Gastrocnemius medialis (tissue), 4 donors: ENCODE data around the gene SKI. TPM values are rescaled to one million over a fixed set of nuclear protein-coding genes. Genes with fewer than 3 reads are reported as not detected.

Experiments
- ATAC-seq, 2 donors: fragments of 150-250 bp; one replicate each; pipeline ENCODE4 v1.9.1; 2016
- DNase-seq, 2 donors: peaks; one replicate each; pipeline ENCODE4 v3.0.0-alpha.2; 2019
- H3K27ac ChIP-seq, 4 donors: fragments of 200-600 bp; sonication (generic); 1 replicate in 1 of 4; 2 replicates in 3 of 4; pipeline ENCODE4 v1.5.1; 2016 to 2018; ENCODE audit warnings: mild to moderate bottlenecking in 2 of 4, moderate library complexity in 1 of 4
- H3K27me3 ChIP-seq, 3 donors: fragments of 200-600 bp; sonication (generic) in 2 of 3; 1 replicate in 1 of 3; 2 replicates in 2 of 3; pipeline versions ENCODE4 v1.5.1 to v1.6.0; 2016 to 2019; ENCODE audit warnings: mild to moderate bottlenecking in 1 of 3, moderate library complexity in 1 of 3
- H3K36me3 ChIP-seq, 2 donors: fragments of 200-600 bp; sonication (generic) in 1 of 2; one replicate each; pipeline ENCODE4 v1.5.1; 2017 to 2018
- H3K4me1 ChIP-seq, 2 donors: fragments of 200-600 bp; sonication (generic) in 1 of 2; one replicate each; pipeline ENCODE4 v1.5.1; 2016 to 2017; ENCODE audit warnings: mild to moderate bottlenecking in 2 of 2
- H3K4me3 ChIP-seq, 4 donors: fragments of 200-600 bp; sonication (generic) in 3 of 4; 1 replicate in 1 of 4; 2 replicates in 3 of 4; pipeline ENCODE4 v1.5.1; 2016 to 2019; ENCODE audit warnings: mild to moderate bottlenecking in 2 of 4
- H3K9me3 ChIP-seq, 3 donors: fragments of 200-600 bp; sonication (generic) in 2 of 3; 1 replicate in 1 of 3; 2 replicates in 2 of 3; pipeline ENCODE4 v1.5.1; 2016 to 2019
- CTCF ChIP-seq, 5 experiments: fragments of 450-650 bp in 3 of 5; fragments of 200-600 bp in 2 of 5; sonication (generic) in 2 of 5; IDR thresholded peaks in 4 of 5; conservative IDR thresholded peaks in 1 of 5; 1 replicate in 4 of 5; 2 replicates in 1 of 5; pipeline ENCODE4 v1.5.1; 2016 to 2019; ENCODE audit warnings: antibody characterized with exemption in 5 of 5, mild to moderate bottlenecking in 3 of 5, moderate library complexity in 3 of 5
- POLR2A ChIP-seq, 2 donors: fragments of 450-650 bp; IDR thresholded peaks; one replicate each; pipeline ENCODE4 v1.6.1; 2017; ENCODE audit warnings: antibody characterized with exemption in 2 of 2, mild to moderate bottlenecking in 2 of 2, moderate library complexity in 2 of 2
- in situ Hi-C, 4 donors: fragments of 200-750 bp; cut with MboI; loops; one replicate each; pipeline versions ENCODE4 v1.15.0 to v1.8.0; 2017; ENCODE audit warnings: low sequenced_read_pairs in 4 of 4
- intact Hi-C: fragments of 100-400 bp; cut with DNase I; formaldehyde crosslinking; loops from one replicate; pipeline ENCODE4 v1.15.1; 2023; ENCODE audit warnings: low total_unique reads
- total RNA-seq, 4 donors: library from RNA; depleted of rRNA; stranded (reverse); fragments of >200 nt; gene quantifications; one replicate each; pipeline versions ENCODE4 v1.1.0 to v1.2.3, GENCODE V29; 2016

The SKI gene
- total RNA-seq, 4 donors from 2014 or later = 7.8 to 32.2 (median 22.4) TPM

DNA sequence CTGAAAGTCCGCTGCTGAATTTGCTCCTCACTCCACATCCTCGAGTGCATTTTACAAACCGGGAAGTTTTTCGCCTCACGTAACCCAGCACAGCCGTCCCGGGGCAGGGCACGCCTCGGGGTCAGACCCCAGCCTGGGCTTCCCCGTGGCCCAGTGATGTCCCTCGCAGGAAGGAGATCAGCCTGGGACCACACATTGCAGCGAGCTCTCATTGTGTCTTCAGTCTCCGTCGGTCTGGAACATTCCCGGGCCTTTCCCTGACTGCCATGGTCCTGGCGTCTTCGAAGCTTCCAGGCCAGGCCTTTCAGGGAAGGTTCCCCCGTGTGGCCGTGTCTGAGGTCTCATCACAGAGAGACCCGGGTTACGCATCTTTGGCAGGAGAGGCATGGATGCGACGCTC, 119.8 kb downstream of the SKI start:
- intact Hi-C loops (no loop called here), in situ Hi-C loops (no loop called here)
- no peak for DNase-seq

DNA sequence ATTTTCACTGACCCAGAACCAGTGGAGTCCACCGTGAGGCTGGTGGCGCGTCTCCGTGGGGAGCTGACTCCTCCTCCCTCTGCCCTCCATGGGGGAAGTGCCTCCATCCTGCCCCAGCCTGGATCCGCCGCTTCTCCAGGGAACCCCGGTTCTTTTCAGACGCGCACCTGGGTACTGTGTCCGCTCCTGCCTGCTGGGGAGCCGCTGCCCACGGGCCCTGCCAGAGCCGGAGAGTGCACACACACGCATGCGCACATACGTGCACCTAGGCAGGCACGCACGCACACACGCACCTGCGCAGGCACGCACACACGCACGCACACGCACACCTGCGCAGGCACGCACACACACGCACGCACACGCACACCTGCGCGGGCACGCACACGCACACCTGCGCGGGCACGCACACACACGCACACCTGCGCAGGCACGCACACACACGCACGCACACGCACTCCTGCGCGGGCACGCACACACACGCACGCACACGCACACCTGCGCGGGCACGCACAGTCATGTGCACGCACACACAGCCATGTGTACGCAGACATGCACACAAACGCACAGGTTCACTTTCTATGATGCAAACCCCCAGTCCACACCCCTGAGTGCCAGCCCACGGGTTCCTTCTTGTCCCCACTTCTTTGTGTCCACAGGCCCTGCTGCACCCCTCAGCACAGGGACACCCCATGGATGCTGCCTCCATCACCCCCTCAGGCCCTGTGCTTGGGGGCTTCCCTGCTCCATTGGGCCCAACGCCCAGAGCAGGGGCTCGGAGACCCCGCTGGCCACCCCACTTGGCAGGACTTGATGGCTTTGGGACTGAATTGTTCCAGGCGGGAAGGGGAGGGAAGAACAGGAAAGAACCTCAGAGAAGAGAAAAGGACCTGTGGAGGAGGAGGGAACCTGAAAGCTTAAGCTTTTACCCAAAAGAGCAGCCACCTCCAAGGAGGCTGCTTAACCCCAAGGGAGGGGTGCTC, 120.5 kb downstream of the SKI start:
- DNase-seq = no peak
- in situ Hi-C loops = no loop called here
- no peak for TF ChIP-seq CTCF (IDR thresholded peaks at IDR 0.05 in 4 of 5, conservative IDR thresholded peaks at IDR 0.05 in 1 of 5)

More for the DNA sequence above, 119.8 kb downstream of the SKI start:
- Histone ChIP-seq H3K4me3 (no peak overlapping the region), H3K9me3 (no peaks in the 10 kb centered on the region), H3K27ac (no peak overlapping the region), H3K4me1 (no peaks in the 10 kb centered on the region), H3K36me3 (no peaks in the 10 kb centered on the region), H3K27me3 (no peaks in the 10 kb centered on the region)
- no peak for TF ChIP-seq POLR2A (IDR thresholded peaks at IDR 0.05)
- no peak for ATAC-seq

DNA sequence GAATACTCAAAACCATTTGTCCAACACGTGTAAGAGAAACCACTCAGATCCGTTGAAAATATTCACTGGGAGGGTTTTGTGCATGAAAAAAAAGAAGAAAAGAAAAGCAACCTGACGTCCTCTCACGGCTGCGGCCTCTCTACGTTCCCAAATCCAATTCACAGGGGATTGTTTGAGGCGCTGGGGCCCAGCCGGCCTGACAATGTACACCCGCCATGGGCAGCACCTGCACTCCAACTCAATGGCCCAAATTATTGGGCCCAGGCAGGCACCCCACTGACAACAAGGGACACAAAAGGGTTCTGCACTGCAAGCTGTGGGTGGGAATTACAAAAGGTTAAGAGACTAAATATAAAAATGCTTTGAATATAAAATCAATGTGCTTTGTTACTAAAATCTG, 121.7 kb downstream of the SKI start:
- intact Hi-C loops (no loop called here), in situ Hi-C loops (no loop called here)
- no peak for TF ChIP-seq CTCF (IDR thresholded peaks at IDR 0.05 in 4 of 5, conservative IDR thresholded peaks at IDR 0.05 in 1 of 5)
- no peak for TF ChIP-seq POLR2A (IDR thresholded peaks at IDR 0.05)
- Histone ChIP-seq H3K4me3 (no peak overlapping the region), H3K36me3 (no peaks in the 10 kb centered on the region), H3K27ac (no peak overlapping the region), H3K9me3 (no peaks in the 10 kb centered on the region), H3K27me3 (no peaks in the 10 kb centered on the region), H3K4me1 (no peaks in the 10 kb centered on the region)
- no peak for DNase-seq
- ATAC-seq = no peak

More for the DNA sequence above, 120.5 kb downstream of the SKI start:
- H3K9me3 ChIP-seq = no peaks in the 10 kb centered on the region
- no peak overlapping the region for H3K27ac ChIP-seq
- no peak for ATAC-seq
- H3K36me3 ChIP-seq = no peaks in the 10 kb centered on the region
- H3K27me3 ChIP-seq = no peaks in the 10 kb centered on the region
- no peak overlapping the region for H3K4me3 ChIP-seq
- no peaks in the 10 kb centered on the region for H3K4me1 ChIP-seq
- intact Hi-C loops = no loop called here

- in situ Hi-C loops (no loop called here), intact Hi-C loops (no loop called here)
- DNase-seq (no peak), ATAC-seq (no peak)
- Histone ChIP-seq H3K4me1 (no peaks in the 10 kb centered on the region), H3K27ac (no peak overlapping the region), H3K36me3 (no peaks in the 10 kb centered on the region), H3K4me3 (no peak overlapping the region), H3K9me3 (no peaks in the 10 kb centered on the region), H3K27me3 (no peaks in the 10 kb centered on the region)
- TF ChIP-seq CTCF (IDR thresholded peaks at IDR 0.05 in 4 of 5, conservative IDR thresholded peaks at IDR 0.05 in 1 of 5) (no peak), POLR2A (IDR thresholded peaks at IDR 0.05) (no peak)
These were observed 122.4 kb downstream of the SKI start for GRCh38 chr1:2350501-2350900.

GRCh38 chr1:2350911-2351655, 123.0 kb downstream of the SKI start:
- no peak for DNase-seq
- no peak for ATAC-seq
- TF ChIP-seq POLR2A (IDR thresholded peaks at IDR 0.05) = no peak
- TF ChIP-seq CTCF (IDR thresholded peaks at IDR 0.05 in 4 of 5, conservative IDR thresholded peaks at IDR 0.05 in 1 of 5) = no peak
- H3K9me3 ChIP-seq = no peaks in the 10 kb centered on the region
- no peak overlapping the region for H3K4me3 ChIP-seq
- H3K36me3 ChIP-seq = no peaks in the 10 kb centered on the region
- in situ Hi-C loops = no loop called here
- H3K4me1 ChIP-seq = no peaks in the 10 kb centered on the region
- H3K27me3 ChIP-seq = no peaks in the 10 kb centered on the region
- no peak overlapping the region for H3K27ac ChIP-seq
- intact Hi-C loops = no loop called here
